ENCODE data around the gene HOXB1. TPM values are rescaled to one million over a fixed set of nuclear protein-coding genes. Genes with fewer than 3 reads are reported as not detected.
A peak's percentile ranks its signal among the peaks of the same experiment; 100 is the strongest.

The HOXB1 gene
- total and polyA plus RNA-seq, 2 of the 8 experiments (the other 6 are each of a cell fraction or from before 2014, with no cell fraction given) = not detected

- no peak overlapping the region for H3K23ac ChIP-seq (ENCODE audit: insufficient read length)
- H4K8ac ChIP-seq (ENCODE audit: extremely low read depth, insufficient read depth, low read length) = no peak overlapping the region
- H3K4me1 ChIP-seq (replicated peaks in 1 of 4; ENCODE audit: control insufficient read depth in 3 of 4, insufficient read depth in 4 of 4, low read length in 3 of 4) = peaks cover 7 to 29% (median 12%) of the 10 kb centered on the region in 4 experiments
- peaks cover 9 to 16% of the 10 kb centered on the region in 2 experiments for H4K20me1 ChIP-seq (replicated peaks in 1 of 2; ENCODE audit: control insufficient read depth in 1 of 2, insufficient read depth in 2 of 2, low read length in 2 of 2)
- H2AK5ac ChIP-seq (ENCODE audit: low read depth, low read length) = no peak overlapping the region
- no peak overlapping the region for H3K4me3 ChIP-seq (ENCODE audit: extremely low read depth in 1 of 4, insufficient read depth in 2 of 4, low read depth in 3 of 4, low read length in 4 of 4)
- H2BK15ac ChIP-seq (ENCODE audit: low read length) = no peak overlapping the region
- H3K4me2 ChIP-seq (ENCODE audit: insufficient read depth in 1 of 2, low read depth in 2 of 2, low read length in 2 of 2) = peak overlapping the region; percentile 22 to 33; a peak in 1 of 4 replicates
- POLR2A ChIA-PET (ENCODE audit: partially characterized antibody) = interaction anchor here (0.7 to 1.2 kb wide), 3 partner anchors 10 to 425 kb away, joined by 3 to 4 read pairs (median 3); no protein-coding TSS in a partner anchor
- FAIRE-seq = no peak
- no peaks in the 10 kb centered on the region for H3K79me1 ChIP-seq (ENCODE audit: low read depth, low read length)
- no peak overlapping the region for H2BK20ac ChIP-seq (ENCODE audit: low read length)
- no peak overlapping the region for H2BK5ac ChIP-seq (ENCODE audit: low read depth, low read length)
- H4K5ac ChIP-seq (ENCODE audit: insufficient read length, low read depth, low read length) = no peak overlapping the region
- no peak overlapping the region for H3K27ac ChIP-seq (ENCODE audit: low read depth, low read length)
- H3K4ac ChIP-seq (replicated peaks; ENCODE audit: insufficient read length, low read depth, low read length) = no peak overlapping the region
- H4K91ac ChIP-seq (replicated peaks; ENCODE audit: insufficient read length, low read length) = no peak overlapping the region
- H3K14ac ChIP-seq (ENCODE audit: insufficient read length) = no peak overlapping the region
- no peak for DNase-seq (ENCODE audit: low read depth in 1 of 2, low spot score in 2 of 2)
- no peak overlapping the region for H3K18ac ChIP-seq (ENCODE audit: extremely low read depth, low read length)
- 4% methylated on average over 9 of the region's 10 CpGs; no CpG with 5 or more reads in 1 of the 2 experiments for whole genome bisulfite sequencing, 2 experiments (ENCODE audit: extremely low coverage in 1 of 2, insufficient coverage in 1 of 2, insufficient read length in 1 of 2, insufficient replicate concordance in 2 of 2, low coverage in 1 of 2, low lambda C conversion rate in 2 of 2, missing lambda C conversion rate in 1 of 2)
- no peak overlapping the region for H2BK12ac ChIP-seq (ENCODE audit: low read depth, low read length)
- H3K79me2 ChIP-seq (ENCODE audit: control insufficient read depth in 1 of 2, insufficient read depth in 2 of 2, low read length in 2 of 2) = no peaks in the 10 kb centered on the region
- H3K23me2 ChIP-seq (ENCODE audit: low read depth, low read length) = no peaks in the 10 kb centered on the region; the same call in 1 of the 2 replicates
- H3K27me3 ChIP-seq (replicated peaks in 1 of 4; ENCODE audit: control insufficient read depth in 3 of 4, extremely low read depth in 1 of 4, insufficient read depth in 3 of 4, low read length in 3 of 4) = peaks cover 92 to 100% (median 98%) of the 10 kb centered on the region in 4 experiments
- H2BK120ac ChIP-seq (replicated peaks; ENCODE audit: low read depth, low read length) = no peak overlapping the region
- peaks cover 0 to 3% (median 0%) of the 10 kb centered on the region in 4 experiments; a peak in 1 of 8 replicates for H3K36me3 ChIP-seq (ENCODE audit: control insufficient read depth in 2 of 4, insufficient read depth in 4 of 4, low read length in 3 of 4)
- H3K56ac ChIP-seq (replicated peaks; ENCODE audit: insufficient read length, low read depth, low read length) = no peak overlapping the region
- no peaks in the 10 kb centered on the region for H3K9me3 ChIP-seq (ENCODE audit: insufficient read depth in 2 of 2, low read depth in 1 of 2, low read length in 1 of 2)
- no peak overlapping the region for H2AFZ ChIP-seq (ENCODE audit: low read length)
- CTCF ChIA-PET (ENCODE audit: partially characterized antibody) = interaction anchor here (0.7 to 6.6 kb wide), 23 partner anchors 8 to 331 kb away, joined by 3 to 53 read pairs (median 3); partner anchors contain the start of genes HOXB3 and HOXB5
- no peak overlapping the region for H3K9ac ChIP-seq (replicated peaks in 1 of 4; ENCODE audit: extremely low read depth in 1 of 4, low read depth in 3 of 4, low read length in 3 of 4)
- no peak for TF ChIP-seq SIX5 (IDR thresholded peaks at IDR 0.05; ENCODE audit: low read depth, low read length)
- no peak for TF ChIP-seq SP2 (IDR thresholded peaks at IDR 0.05; ENCODE audit: low read length)
- TF ChIP-seq EP300 (IDR thresholded peaks at IDR 0.05; ENCODE audit: borderline replicate concordance in 1 of 2, low read depth in 2 of 2, low read length in 2 of 2) = no peak
- no peak for TF ChIP-seq POU5F1 (IDR thresholded peaks at IDR 0.05; ENCODE audit: low read depth, low read length)
- no peak for TF ChIP-seq SIN3A (conservative IDR thresholded peaks at IDR 0.05 in 1 of 2, IDR thresholded peaks at IDR 0.05 in 1 of 2; ENCODE audit: low read depth in 1 of 2, low read length in 2 of 2)
- peak; percentile 18 for TF ChIP-seq ASH2L (IDR thresholded peaks at IDR 0.05; ENCODE audit: low read length)
- TF ChIP-seq SP1 (IDR thresholded peaks at IDR 0.05; ENCODE audit: low read depth, low read length) = 0 out of 2 replicates have a peak, but pooled peaks have one; percentile 16
- TF ChIP-seq BCL11A (IDR thresholded peaks at IDR 0.05; ENCODE audit: low read depth in 2 of 2, low read length in 2 of 2) = no peak
- TF ChIP-seq RNF2 (IDR thresholded peaks at IDR 0.05; ENCODE audit: borderline replicate concordance, low read depth, low read length, missing control alignments, poor library complexity, severe bottlenecking) = peak; percentile 79
- TF ChIP-seq GABPA (IDR thresholded peaks at IDR 0.05; ENCODE audit: borderline replicate concordance, insufficient read depth, low read length) = no peak
- TF ChIP-seq EZH2 (IDR thresholded peaks at IDR 0.05; ENCODE audit: low read depth, low read length, severe bottlenecking) = peak; percentile 5
Observed at GRCh38 chr17:48546137-48546923, 15.5 kb upstream of the HOXB1 start.
